Mucosa of descending colon (tissue), 3 donors: ENCODE data around the gene ROS1. TPM values are rescaled to one million over a fixed set of nuclear protein-coding genes. Genes with fewer than 3 reads are reported as not detected.

ENCODE experiments used
- ATAC-seq: fragments of 200-7000 bp; cut with Tn5 transposase; one replicate; pipeline ENCODE4 v1.9.1; 2020; ENCODE audit warnings: mild to moderate bottlenecking, moderate library complexity
- DNase-seq, 3 donors: peaks; one replicate each; pipeline ENCODE4 v3.0.0-alpha.2; 2020
- H3K36me3 ChIP-seq: fragments of 200-600 bp; one replicate; pipeline ENCODE4 v1.8.0; 2021; ENCODE audit warnings: low read depth, mild to moderate bottlenecking
- H3K4me1 ChIP-seq: fragments of 200-600 bp; one replicate; pipeline ENCODE4 v1.8.0; 2021; ENCODE audit warnings: low read depth, mild to moderate bottlenecking
- H3K4me3 ChIP-seq: fragments of 200-600 bp; one replicate; pipeline ENCODE4 v1.8.0; 2021; ENCODE audit warnings: mild to moderate bottlenecking
- H3K9me3 ChIP-seq: fragments of 200-600 bp; one replicate; pipeline ENCODE4 v1.8.0; 2021; ENCODE audit warnings: mild to moderate bottlenecking
- CTCF ChIP-seq: fragments of 200-600 bp; IDR thresholded peaks from one replicate; pipeline ENCODE4 v1.8.0; 2022; ENCODE audit warnings: antibody characterized with exemption, mild to moderate bottlenecking
- intact Hi-C, 2 donors: fragments of 100-400 bp; cut with DNase I in 1 of 2; cut with micrococcal nuclease in 1 of 2; formaldehyde crosslinking; loops; one replicate each; pipeline versions ENCODE4 v1.11.0 to v1.11.1; 2022; cut with DNase I, micrococcal nuclease
- total RNA-seq, 3 donors: library from RNA; stranded (reverse); fragmentation: NEBNext Ultra II Directional in 2 of 3; extraction: Animal tissue kit (Norgen Biotek cat#: 25700) in 2 of 3; gene quantifications; one replicate each; pipeline versions ENCODE4 v1.2.1 to v1.2.4, GENCODE V29; 2021 to 2023
- donor health status: DM: no; HTN: no; CAD: no; lungs with moderate emphysema.
- donor health status: DM: no; HTN: no; CAD: no.
- donor health status: DM: no; HTN: yes; CAD: no.

The ROS1 gene
- total RNA-seq, 3 donors from 2014 or later, result 0.38 to 1.1 (median 1.0) TPM

GRCh38 chr6:117307655-117308054 is 118.1 kb downstream of the ROS1 start:
- no peak overlapping the region for H3K4me3 ChIP-seq
- intact Hi-C loops, result no loop called here
- no peaks in the 10 kb centered on the region for H3K36me3 ChIP-seq
- DNase-seq (no peak), ATAC-seq (no peak)
- no peaks in the 10 kb centered on the region for H3K9me3 ChIP-seq
- H3K4me1 ChIP-seq, result no peaks in the 10 kb centered on the region
- TF ChIP-seq CTCF, result no peak

GRCh38 chr6:117306227-117306790 is 119.4 kb downstream of the ROS1 start:
- DNase-seq (peak in 1 of 3 donors; percentile 25), ATAC-seq (peak; percentile 59)
- intact Hi-C loops, result no loop called here

GRCh38 chr6:117304446-117304845 is 121.3 kb downstream of the ROS1 start:
- TF ChIP-seq CTCF, result no peak
- no peaks in the 10 kb centered on the region for H3K9me3 ChIP-seq

More at GRCh38 chr6:117306227-117306790, 119.4 kb downstream of the ROS1 start:
- no peaks in the 10 kb centered on the region for H3K4me1 ChIP-seq
- no peaks in the 10 kb centered on the region for H3K9me3 ChIP-seq
- no peak overlapping the region for H3K4me3 ChIP-seq
- H3K36me3 ChIP-seq, result no peaks in the 10 kb centered on the region
- TF ChIP-seq CTCF, result no peak

GRCh38 chr6:117303323-117303722 is 122.4 kb downstream of the ROS1 start:
- no peaks in the 10 kb centered on the region for H3K36me3 ChIP-seq
- intact Hi-C loops, result no loop called here
- H3K4me3 ChIP-seq, result no peak overlapping the region
- no peak for DNase-seq
- no peaks in the 10 kb centered on the region for H3K4me1 ChIP-seq
- no peak for TF ChIP-seq CTCF
- H3K9me3 ChIP-seq, result no peaks in the 10 kb centered on the region
- no peak for ATAC-seq

More at GRCh38 chr6:117304446-117304845, 121.3 kb downstream of the ROS1 start:
- Histone ChIP-seq H3K4me3 (no peak overlapping the region), H3K4me1 (no peaks in the 10 kb centered on the region), H3K36me3 (no peaks in the 10 kb centered on the region)
- ATAC-seq (no peak), DNase-seq (no peak)
- intact Hi-C loops, result no loop called here

- Histone ChIP-seq H3K4me3 (no peak overlapping the region), H3K4me1 (no peaks in the 10 kb centered on the region), H3K9me3 (no peaks in the 10 kb centered on the region), H3K36me3 (no peaks in the 10 kb centered on the region)
- DNase-seq, result no peak
- intact Hi-C loops, result no loop called here
- TF ChIP-seq CTCF, result no peak
- no peak for ATAC-seq
Measured at GRCh38 chr6:117298941-117299340, 126.8 kb downstream of the ROS1 start.
